ENCODE results near the gene SLC35B2.
"Not testable (repeated sequence)": the region's sequence is repeated elsewhere in the genome, so short reads cannot be mapped to it uniquely, and the experiment has no call there.

Gene SLC35B2

GRCh38 chr6:44235269-44235668 lies 22.1 kb downstream of the SLC35B2 start:
- DNase-seq (ENCODE audit: low read depth) = no peak

- DNase-seq (ENCODE audit: low read depth) = no peak
These were observed 23.0 kb downstream of the SLC35B2 start for GRCh38 chr6:44234101-44235025.

DNA sequence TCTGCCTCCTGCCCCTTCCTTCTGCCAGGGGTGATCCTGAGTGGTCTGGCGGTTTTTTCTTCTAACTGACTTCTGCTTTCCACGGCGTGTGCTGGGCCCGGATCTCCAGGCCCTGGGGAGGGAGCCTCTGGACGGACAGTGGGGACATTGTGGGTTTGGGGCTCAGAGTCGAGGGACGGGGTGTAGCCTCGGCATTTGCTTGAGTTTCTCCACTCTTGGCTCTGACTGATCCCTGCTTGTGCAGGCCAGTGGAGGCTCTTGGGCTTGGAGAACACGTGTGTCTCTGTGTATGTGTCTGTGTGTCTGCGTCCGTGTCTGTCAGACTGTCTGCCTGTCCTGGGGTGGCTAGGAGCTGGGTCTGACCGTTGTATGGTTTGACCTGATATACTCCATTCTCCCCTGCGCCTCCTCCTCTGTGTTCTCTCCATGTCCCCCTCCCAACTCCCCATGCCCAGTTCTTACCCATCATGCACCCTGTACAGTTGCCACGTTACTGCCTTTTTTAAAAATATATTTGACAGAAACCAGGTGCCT lies 23.7 kb downstream of the SLC35B2 start:
- no peak for DNase-seq (ENCODE audit: low read depth)

DNA sequence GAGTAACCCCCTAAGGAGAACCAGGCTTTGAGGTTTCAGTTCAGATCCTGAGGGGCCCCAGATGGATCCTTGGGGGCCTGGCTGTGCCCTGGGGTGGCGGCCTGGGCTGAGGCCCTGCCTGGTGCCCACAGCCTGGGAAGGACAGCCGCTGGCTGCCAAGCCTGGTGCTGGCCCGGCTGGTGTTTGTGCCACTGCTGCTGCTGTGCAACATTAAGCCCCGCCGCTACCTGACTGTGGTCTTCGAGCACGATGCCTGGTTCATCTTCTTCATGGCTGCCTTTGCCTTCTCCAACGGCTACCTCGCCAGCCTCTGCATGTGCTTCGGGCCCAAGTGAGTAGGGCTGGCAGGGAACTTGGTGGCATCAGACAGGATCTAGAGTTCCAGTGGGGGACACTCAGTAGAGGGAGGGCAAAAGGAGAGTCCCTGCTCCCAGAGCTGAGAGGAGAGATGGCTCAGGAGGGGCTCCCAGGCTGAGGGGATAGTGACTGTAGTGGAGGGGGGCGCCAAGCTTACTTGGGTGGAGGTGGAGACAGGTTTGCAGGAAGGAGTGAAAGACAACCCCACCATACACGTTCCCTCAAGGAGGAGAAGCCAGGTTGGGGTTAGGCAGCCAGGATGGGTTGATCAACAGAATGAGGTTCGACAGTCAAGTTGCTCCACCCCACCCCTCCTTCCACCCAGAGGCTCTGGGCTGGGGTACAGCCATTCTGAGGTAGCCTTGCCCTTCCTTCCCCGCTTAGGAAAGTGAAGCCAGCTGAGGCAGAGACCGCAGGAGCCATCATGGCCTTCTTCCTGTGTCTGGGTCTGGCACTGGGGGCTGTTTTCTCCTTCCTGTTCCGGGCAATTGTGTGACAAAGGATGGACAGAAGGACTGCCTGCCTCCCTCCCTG lies 24.4 kb downstream of the SLC35B2 start:
- no peak for DNase-seq (ENCODE audit: low read depth)

- DNase-seq (ENCODE audit: low read depth) = not testable (repeated sequence)
These were observed 25.9 kb downstream of the SLC35B2 start for GRCh38 chr6:44231426-44231825.

DNA sequence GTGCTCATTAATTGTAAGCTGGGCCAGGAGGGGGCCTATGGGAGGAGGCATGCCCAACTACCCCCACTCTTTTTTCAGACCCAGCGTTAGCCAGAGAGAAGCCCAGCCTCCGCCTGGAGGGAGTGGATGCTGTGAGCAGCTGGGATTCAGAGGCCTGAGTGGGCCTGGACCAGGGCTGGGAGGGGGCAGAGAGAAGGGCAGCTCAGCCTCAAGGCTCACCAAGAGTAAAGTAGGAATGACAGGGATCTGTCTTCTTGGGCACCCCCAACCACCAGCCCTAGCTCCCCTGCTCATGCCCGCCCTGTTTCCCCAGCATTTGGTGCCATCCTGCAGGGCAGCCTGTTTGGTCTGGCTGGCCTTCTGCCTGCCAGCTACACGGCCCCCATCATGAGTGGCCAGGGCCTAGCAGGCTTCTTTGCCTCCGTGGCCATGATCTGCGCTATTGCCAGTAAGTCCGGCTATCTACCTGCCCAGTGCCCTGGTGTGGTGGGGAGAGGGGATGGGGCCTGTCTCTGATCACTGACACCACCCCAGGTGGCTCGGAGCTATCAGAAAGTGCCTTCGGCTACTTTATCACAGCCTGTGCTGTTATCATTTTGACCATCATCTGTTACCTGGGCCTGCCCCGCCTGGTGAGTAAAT lies 27.2 kb downstream of the SLC35B2 start:
- no peak for DNase-seq (ENCODE audit: low read depth)

GRCh38 chr6:44229376-44230033 lies 27.8 kb downstream of the SLC35B2 start:
- DNase-seq (ENCODE audit: low read depth) = no peak

GRCh38 chr6:44228836-44229235 lies 28.5 kb downstream of the SLC35B2 start:
- DNase-seq (ENCODE audit: low read depth) = no peak

- no peak for DNase-seq (ENCODE audit: low read depth)
These were observed 28.9 kb downstream of the SLC35B2 start for GRCh38 chr6:44228433-44228832.

DNA sequence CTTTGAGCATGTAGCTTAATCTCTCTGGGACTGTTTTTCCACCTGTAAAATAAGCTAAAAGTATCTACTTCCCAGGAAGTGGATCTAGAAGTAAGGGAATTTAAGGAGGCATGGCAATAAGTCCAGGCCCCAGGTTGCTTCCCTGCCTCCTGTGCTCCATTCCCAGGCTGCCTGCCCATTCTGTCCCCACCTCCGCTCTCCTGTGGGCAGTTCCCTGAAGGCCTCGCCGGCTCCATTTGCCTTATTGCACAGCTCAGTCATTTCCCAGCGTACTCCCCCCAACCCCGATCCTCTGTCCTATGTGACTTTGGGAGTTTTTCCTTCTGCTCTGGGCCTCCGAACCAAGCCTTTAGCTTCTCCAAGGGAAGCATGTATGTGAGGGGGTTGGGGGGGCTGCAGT lies 29.3 kb downstream of the SLC35B2 start:
- no peak for DNase-seq (ENCODE audit: low read depth)

- no peak for DNase-seq (ENCODE audit: low read depth)
These were observed 30.1 kb downstream of the SLC35B2 start for GRCh38 chr6:44227148-44227793.

DNA sequence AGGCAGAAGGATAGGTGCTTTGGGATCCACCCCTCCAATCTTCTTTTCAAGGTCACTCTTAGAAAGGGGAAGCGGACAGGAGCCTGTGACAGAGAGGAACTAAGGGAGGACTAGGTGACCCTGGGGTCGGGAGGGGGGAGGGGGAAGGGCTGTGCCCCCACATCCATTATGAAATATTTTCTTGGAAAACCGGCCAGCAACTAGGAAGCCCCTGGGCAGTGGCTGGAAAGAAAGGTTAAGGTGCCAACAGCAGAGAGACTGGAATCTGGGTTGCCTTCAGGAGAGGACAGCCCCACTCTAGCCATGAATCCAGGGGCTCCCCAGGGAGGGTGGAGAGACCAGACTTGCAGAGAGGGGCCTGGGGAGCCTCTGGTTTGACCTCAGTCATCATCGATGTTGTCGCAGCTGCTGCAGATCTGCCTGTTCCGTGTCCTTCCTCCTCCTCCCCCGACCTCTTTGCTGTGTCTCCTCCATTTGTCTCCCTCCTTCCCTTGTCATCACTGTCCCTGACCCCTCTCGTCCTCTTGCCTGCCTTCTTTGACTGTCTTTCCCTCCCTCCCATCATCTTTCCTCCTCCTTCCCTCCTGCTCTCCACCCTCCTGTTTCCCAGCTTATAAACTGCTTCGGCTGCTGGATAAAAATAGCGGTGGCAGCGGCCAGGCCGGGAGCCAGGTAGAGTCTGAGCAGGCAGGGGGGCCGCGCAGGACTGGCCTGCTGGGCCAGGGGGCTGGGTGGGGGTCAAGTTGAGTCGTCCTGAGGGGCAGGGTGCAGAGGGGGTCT lies 30.8 kb downstream of the SLC35B2 start:
- DNase-seq (ENCODE audit: low read depth) = no peak

- no peak for DNase-seq (ENCODE audit: low read depth)
These were observed 31.6 kb downstream of the SLC35B2 start for GRCh38 chr6:44225579-44226325.

DNA sequence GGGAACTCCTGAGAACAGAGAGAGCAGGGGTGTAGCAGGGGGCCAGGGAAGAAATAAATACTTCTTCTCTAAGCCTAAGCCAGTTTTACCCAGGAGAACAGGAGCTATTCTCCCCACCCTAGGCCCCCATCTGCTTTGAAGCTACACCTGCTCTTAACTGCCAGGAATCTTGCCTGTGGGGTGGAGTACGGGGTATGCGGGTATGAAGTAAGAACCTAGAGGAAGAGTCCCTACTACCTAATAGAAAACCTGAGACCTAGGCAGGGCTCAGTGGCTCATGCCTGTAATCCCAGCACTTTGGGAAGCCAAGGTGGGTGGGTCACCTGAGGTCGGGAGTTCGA lies 32.4 kb downstream of the SLC35B2 start:
- no peak for DNase-seq (ENCODE audit: low read depth)

GRCh38 chr6:44224029-44224964 lies 33.0 kb downstream of the SLC35B2 start:
- DNase-seq (ENCODE audit: low read depth) = no peak

DNA sequence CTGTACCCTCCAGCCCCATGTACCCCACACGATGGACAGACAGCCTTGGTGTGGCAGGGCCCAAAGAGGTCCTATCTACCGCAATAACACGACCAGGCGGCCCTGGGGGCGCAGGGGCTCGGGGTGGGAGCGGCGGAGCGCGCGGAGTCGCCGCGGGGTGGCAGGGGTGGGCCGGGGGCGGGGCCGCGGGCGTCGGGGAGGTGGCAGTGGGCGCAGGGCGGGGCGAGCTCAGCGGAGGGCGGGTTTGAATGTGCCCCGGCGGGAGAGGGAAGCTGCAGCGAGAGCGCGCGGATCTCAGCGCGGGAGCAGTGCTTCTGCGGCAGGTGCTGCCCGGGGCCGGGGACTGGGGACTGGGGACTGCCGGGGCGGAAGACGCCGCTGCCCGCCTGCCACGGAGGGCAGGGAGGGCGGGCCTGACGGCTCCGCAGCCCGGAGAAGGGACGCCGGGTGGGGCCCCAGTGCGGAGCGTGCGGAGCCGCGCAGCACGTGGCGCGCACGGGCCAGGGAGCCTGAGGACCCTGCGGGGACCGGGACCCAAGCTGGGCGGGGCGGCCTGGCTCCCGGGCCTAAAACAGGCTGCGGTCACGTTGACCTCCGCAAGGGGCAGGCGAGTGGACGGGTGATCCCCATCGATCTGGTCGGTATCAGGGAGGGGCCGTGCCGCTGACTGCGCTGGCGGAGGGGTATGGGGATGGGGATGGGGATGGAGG lies 33.9 kb downstream of the SLC35B2 start, which contains the start of gene SLC29A1:
Gene SLC29A1 (plus strand): TSS at position 277 of the 710 bp plus-strand sequence. CDS start 3,719 bp downstream, outside the sequence.
- DNase-seq (ENCODE audit: low read depth) = peak; percentile 69

DNA sequence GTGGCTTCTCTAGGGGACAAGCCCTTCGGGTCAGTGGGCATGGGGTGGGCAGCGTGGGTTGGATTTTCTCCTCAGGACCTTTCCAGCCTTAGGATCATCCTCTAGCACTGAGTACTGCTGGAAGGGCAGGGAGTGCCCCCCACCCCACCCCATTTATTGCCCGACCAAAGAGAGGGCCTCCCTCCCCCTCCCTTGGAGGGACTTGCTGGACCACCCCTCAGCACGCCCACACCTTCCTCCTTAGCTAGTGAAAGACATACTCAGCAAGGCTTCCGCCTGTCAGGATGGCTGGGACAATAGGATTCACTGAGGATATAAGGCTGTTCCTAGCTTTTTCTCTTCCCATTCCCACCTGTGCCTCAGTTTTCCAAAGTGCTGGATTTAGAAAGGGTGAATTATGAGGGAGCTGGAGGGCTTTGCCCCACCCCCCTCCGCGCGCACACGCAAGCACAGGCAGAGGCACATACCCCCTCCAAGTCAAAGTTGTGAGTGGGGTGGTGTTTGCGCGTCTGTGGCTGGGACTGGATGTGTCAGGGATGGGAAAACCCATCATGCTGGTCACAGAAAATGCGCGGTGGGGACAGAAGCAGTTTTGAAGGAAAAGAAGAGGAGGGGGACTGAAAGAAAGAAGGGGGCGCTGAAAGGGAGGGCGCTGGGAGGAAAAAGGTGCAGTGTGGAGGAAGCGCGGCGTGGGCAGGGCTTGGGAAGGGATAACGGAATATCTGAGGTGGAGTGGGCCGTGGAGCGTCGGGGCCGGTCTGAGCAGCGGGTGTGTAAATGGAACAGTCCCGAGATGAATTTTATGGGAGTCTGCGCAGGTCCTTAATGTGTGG lies 34.6 kb downstream of the SLC35B2 start:
- DNase-seq (ENCODE audit: low read depth) = no peak
